ENCODE measurements around the gene GAB1. TPM values are rescaled to one million over a fixed set of nuclear protein-coding genes. Genes with fewer than 3 reads are reported as not detected.
A peak's percentile ranks its signal among the peaks of the same experiment; 100 is the strongest.

The GAB1 gene
- total RNA-seq, 1 donor from 2014 or later = 90.8 TPM

GRCh38 chr4:143402776-143403552 is 66.3 kb downstream of the GAB1 start:
- intact Hi-C loops (cut with DNase I) = loop anchor here (2.0 kb wide), 1 partner anchor 66 kb away; the partner anchor contains the start of gene GAB1
- no peak for DNase-seq (ENCODE audit: low spot score)

GRCh38 chr4:143403553-143403820 is 66.8 kb downstream of the GAB1 start:
- no peak for DNase-seq (ENCODE audit: low spot score)
- intact Hi-C loops (cut with DNase I) = loop anchor here (2.0 kb wide), 1 partner anchor 67 kb away; the partner anchor contains the start of gene GAB1

- intact Hi-C loops (cut with DNase I) = no loop called here
- DNase-seq (ENCODE audit: low spot score) = no peak
These were observed 67.9 kb downstream of the GAB1 start for GRCh38 chr4:143404555-143404954.

- DNase-seq (ENCODE audit: low spot score) = no peak
- intact Hi-C loops (cut with DNase I) = no loop called here
These were observed 68.5 kb downstream of the GAB1 start for GRCh38 chr4:143405075-143405730.

DNA sequence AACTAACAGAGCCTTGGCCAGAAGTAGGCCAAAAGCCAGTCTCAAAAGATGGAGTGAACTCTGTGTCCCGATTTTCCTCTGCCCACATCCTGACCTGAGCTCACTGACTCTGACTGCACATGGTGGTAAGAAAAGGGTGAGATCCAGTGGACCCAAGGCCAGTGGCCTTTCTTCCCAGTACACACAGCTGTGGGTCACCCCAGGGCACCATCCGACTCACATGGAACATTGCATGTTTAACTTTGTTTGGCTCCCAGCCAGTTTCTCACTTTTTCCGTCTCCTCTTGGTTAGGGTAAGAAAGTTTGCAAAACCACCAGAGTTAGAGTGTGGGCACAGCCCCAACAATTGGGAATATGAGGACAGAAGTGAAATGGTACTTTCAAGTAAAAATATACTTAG is 69.8 kb downstream of the GAB1 start:
- peak; percentile 77 for DNase-seq (ENCODE audit: low spot score)
- intact Hi-C loops (cut with DNase I) = no loop called here

- DNase-seq (ENCODE audit: low spot score) = no peak
- intact Hi-C loops (cut with DNase I) = no loop called here
These were observed 70.8 kb downstream of the GAB1 start for GRCh38 chr4:143407474-143407873.

GRCh38 chr4:143407888-143408287 is 71.2 kb downstream of the GAB1 start:
- DNase-seq (ENCODE audit: low spot score) = no peak
- intact Hi-C loops (cut with DNase I) = no loop called here

GRCh38 chr4:143410015-143410414 is 73.3 kb downstream of the GAB1 start:
- intact Hi-C loops (cut with DNase I) = no loop called here
- DNase-seq (ENCODE audit: low spot score) = no peak

GRCh38 chr4:143411527-143412419 is 75.1 kb downstream of the GAB1 start:
- intact Hi-C loops (cut with DNase I) = no loop called here
- no peak for DNase-seq (ENCODE audit: low spot score)

DNA sequence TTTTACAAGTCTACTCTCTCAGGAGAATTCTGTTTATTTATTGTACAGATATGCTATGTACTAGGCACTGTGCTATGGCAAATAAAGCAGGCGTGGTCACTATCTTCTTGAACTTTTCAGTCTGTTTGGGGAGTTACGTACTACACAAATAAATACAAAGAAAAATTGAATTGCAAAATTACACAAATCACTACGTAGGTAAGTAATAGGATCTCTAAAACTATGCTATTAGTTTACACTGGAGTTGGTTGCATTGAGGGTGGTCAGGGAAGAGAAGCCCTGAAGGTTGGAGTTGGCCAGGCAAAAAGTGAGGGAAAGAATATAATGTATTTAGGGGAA is 75.7 kb downstream of the GAB1 start:
- intact Hi-C loops (cut with DNase I) = no loop called here
- no peak for DNase-seq (ENCODE audit: low spot score)

GRCh38 chr4:143417679-143418403 is 81.2 kb downstream of the GAB1 start:
- no peak for DNase-seq (ENCODE audit: low spot score)
- intact Hi-C loops (cut with DNase I) = no loop called here

GRCh38 chr4:143420227-143420626 is 83.6 kb downstream of the GAB1 start:
- intact Hi-C loops (cut with DNase I) = loop anchor here (5.0 kb wide), 1 partner anchor 37 kb away; no protein-coding TSS in a partner anchor
- DNase-seq (ENCODE audit: low spot score) = no peak

- DNase-seq (ENCODE audit: low spot score) = no peak
- intact Hi-C loops (cut with DNase I) = loop anchor here (5.0 kb wide), 1 partner anchor 36 kb away; no protein-coding TSS in a partner anchor
These were observed 84.9 kb downstream of the GAB1 start for GRCh38 chr4:143421609-143422008.

- intact Hi-C loops (cut with DNase I) = loop anchor here (5.0 kb wide), 1 partner anchor 33 kb away; no protein-coding TSS in a partner anchor
- no peak for DNase-seq (ENCODE audit: low spot score)
These were observed 87.6 kb downstream of the GAB1 start for GRCh38 chr4:143424276-143424675.

- intact Hi-C loops (cut with DNase I) = no loop called here
- no peak for DNase-seq (ENCODE audit: low spot score)
These were observed 95.0 kb downstream of the GAB1 start for GRCh38 chr4:143431526-143432257.

GRCh38 chr4:143432258-143432591 is 95.5 kb downstream of the GAB1 start:
- intact Hi-C loops (cut with DNase I) = no loop called here
- DNase-seq (ENCODE audit: low spot score) = no peak

DNA sequence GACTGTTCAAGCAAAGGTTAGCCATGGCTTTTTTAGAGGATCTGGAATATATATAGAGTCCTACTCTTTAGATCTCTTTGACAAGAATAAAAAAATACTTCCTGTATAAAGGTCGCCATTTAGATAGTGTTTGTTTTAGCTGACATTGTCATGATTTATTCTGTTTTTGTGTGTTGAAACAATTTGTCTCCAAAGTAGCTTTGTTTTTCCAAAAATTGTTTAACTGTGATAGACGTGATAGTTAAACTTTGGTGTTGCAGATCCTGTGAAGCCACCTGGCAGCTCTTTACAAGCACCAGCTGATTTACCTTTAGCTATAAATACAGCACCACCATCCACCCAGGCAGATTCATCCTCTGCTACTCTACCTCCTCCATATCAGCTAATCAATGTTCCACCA is 96.6 kb downstream of the GAB1 start:
- intact Hi-C loops (cut with DNase I) = no loop called here

GRCh38 chr4:143435955-143436354 is 99.3 kb downstream of the GAB1 start:
- intact Hi-C loops (cut with DNase I) = no loop called here
- no peak for DNase-seq (ENCODE audit: low spot score)

More for the DNA sequence above, 96.6 kb downstream of the GAB1 start:
- DNase-seq (ENCODE audit: low spot score) = no peak

GRCh38 chr4:143437476-143437875 is 100.8 kb downstream of the GAB1 start:
- no peak for DNase-seq (ENCODE audit: low spot score)
- intact Hi-C loops (cut with DNase I) = no loop called here

All from cardiac septum (tissue), 1 donor.